Prostate gland (tissue), 1 donor: ENCODE data around the gene PLA2G4F.

ENCODE experiments used
- POLR2A ChIP-seq: fragments of 450-650 bp; IDR thresholded peaks from one replicate; pipeline ENCODE4 v1.6.1; 2016; ENCODE audit warnings: antibody characterized with exemption, mild to moderate bottlenecking
- POLR2AphosphoS5 ChIP-seq: sonication (generic); formaldehyde crosslinking; IDR thresholded peaks from one replicate; pipeline ENCODE4 v1.6.1; 2017; ENCODE audit warnings: antibody characterized with exemption

GRCh38 chr15:42157981-42158765 is 1.7 kb upstream of the PLA2G4F start:
- TF ChIP-seq POLR2A (no peak), POLR2AphosphoS5 (no peak)
